ENCODE measurements around the gene ANKRD12.

GRCh38 chr18:9233771-9234440 is 97.3 kb downstream of the ANKRD12 start:
- TF ChIP-seq CTCF (optimal IDR thresholded peaks at IDR 0.05 in 1 of 3, IDR thresholded peaks at IDR 0.05 in 1 of 3, conservative IDR thresholded peaks at IDR 0.05 in 1 of 3; ENCODE audit: extremely low read depth in 1 of 3, insufficient read depth in 2 of 3, low read length in 3 of 3) (no peak), EZH2 (IDR thresholded peaks at IDR 0.05; ENCODE audit: low read length) (no peak)
